Suprapubic skin (tissue), 3 donors: ENCODE measurements around the gene EXD3.

Experiments
- CTCF ChIP-seq, 2 donors: fragments of 200-600 bp in 1 of 2; fragments of 450-650 bp in 1 of 2; sonication (generic) in 1 of 2; IDR thresholded peaks; one replicate each; pipeline ENCODE4 v1.5.1; 2016 to 2019; ENCODE audit warnings: antibody characterized with exemption in 2 of 2, mild to moderate bottlenecking in 1 of 2, moderate library complexity in 1 of 2
- POLR2AphosphoS5 ChIP-seq, 3 donors: sonication (generic); formaldehyde crosslinking; IDR thresholded peaks; one replicate each; pipeline ENCODE4 v1.6.1; 2017; ENCODE audit warnings: antibody characterized with exemption in 3 of 3

DNA sequence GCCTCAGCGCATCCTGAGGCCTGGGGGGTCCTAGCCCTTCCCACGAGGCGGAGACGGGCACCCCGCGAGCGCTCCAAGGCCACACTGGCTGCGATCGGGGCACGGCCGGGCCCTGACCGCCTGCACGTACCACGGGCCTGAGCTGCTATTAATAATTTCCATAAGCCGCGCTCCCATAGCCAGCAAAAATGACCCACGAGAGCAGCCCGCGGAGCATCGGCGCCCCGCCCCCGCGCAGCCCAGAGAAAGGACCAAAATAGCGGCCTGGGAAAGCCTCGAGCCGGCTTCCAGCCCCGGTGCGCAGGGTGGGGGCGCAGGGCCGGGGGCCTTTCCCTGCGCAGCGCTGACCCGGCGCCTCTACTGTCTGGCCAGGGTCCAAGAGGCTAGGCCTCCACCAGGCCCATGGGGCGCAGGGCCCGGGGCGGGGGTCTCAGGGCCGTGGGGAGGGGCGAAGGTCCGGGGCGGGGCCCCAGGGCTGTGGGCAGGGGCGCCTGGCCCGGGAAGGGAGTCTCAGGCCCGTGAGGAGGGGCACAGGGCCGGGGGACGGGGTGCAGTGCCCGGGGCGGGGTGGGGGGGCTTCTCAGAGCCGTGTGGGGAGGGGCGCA lies 54.4 kb downstream of the EXD3 start:
- TF ChIP-seq CTCF (IDR thresholded peaks at IDR 0.05) = no peak
- TF ChIP-seq POLR2AphosphoS5 (IDR thresholded peaks at IDR 0.05) = no peak
